ENCODE measurements around the gene RPL32. TPM values are rescaled to one million over a fixed set of nuclear protein-coding genes. Genes with fewer than 3 reads are reported as not detected.

RPL32 gene
- total and polyA plus RNA-seq, 2 donors (not counting 1 experiment from before 2014, with no cell fraction given): 1,244 to 1,855 TPM

DNA sequence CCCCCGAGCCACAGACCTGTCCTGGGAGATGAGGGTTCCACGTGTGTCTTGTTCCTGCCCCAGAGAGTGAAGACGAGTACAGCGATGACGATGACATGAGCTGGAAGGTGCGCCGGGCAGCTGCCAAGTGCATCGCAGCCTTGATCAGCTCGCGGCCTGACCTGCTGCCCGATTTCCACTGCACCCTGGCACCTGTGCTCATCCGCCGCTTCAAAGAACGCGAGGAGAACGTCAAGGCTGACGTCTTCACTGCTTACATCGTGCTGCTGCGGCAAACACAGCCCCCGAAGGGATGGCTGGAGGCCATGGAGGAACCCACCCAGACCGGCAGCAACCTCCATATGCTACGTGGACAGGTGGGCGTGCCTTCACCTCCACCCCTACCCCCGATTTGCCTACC, 26.3 kb downstream of the RPL32 start:
- TF ChIP-seq, protein P1, sequence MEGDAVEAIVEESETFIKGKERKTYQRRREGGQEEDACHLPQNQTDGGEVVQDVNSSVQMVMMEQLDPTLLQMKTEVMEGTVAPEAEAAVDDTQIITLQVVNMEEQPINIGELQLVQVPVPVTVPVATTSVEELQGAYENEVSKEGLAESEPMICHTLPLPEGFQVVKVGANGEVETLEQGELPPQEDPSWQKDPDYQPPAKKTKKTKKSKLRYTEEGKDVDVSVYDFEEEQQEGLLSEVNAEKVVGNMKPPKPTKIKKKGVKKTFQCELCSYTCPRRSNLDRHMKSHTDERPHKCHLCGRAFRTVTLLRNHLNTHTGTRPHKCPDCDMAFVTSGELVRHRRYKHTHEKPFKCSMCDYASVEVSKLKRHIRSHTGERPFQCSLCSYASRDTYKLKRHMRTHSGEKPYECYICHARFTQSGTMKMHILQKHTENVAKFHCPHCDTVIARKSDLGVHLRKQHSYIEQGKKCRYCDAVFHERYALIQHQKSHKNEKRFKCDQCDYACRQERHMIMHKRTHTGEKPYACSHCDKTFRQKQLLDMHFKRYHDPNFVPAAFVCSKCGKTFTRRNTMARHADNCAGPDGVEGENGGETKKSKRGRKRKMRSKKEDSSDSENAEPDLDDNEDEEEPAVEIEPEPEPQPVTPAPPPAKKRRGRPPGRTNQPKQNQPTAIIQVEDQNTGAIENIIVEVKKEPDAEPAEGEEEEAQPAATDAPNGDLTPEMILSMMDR (conservative IDR thresholded peaks at IDR 0.05 in 1 of 2, IDR thresholded peaks at IDR 0.05 in 1 of 2; ENCODE audit: low read depth in 1 of 2, low read length in 2 of 2): no peak
- TF ChIP-seq EZH2 (IDR thresholded peaks at IDR 0.05; ENCODE audit: low read length, missing control alignments): no peak
- Histone ChIP-seq H3K27me3 (ENCODE audit: control insufficient read depth, insufficient read depth, low read length) (no peaks in the 10 kb centered on the region), H4K20me1 (ENCODE audit: control insufficient read depth, extremely low read depth, insufficient read depth, low read length) (no peaks in the 10 kb centered on the region), H3K36me3 (ENCODE audit: control insufficient read depth, insufficient read depth, low read length) (peaks cover 3% of the 10 kb centered on the region), H3K4me2 (ENCODE audit: extremely low read depth, insufficient read depth, low read length) (no peak overlapping the region), H3K27ac (ENCODE audit: insufficient read depth, low read length) (no peak overlapping the region), H3K9ac (ENCODE audit: insufficient read depth, low read length) (no peak overlapping the region), H3K4me1 (ENCODE audit: control insufficient read depth, extremely low read depth, insufficient read depth, low read length) (no peaks in the 10 kb centered on the region), H2AFZ (ENCODE audit: low read length) (no peak overlapping the region), H3K79me2 (ENCODE audit: control insufficient read depth, insufficient read depth, low read length) (no peaks in the 10 kb centered on the region), H3K4me3 (replicated peaks in 1 of 4; ENCODE audit: control extremely low read depth in 1 of 4, insufficient read depth in 1 of 4, low read depth in 3 of 4, low read length in 4 of 4) (no peak overlapping the region), H3K9me3 (ENCODE audit: control insufficient read depth, insufficient read depth, low read depth, low read length) (no peaks in the 10 kb centered on the region)
- no peak for DNase-seq (ENCODE audit: low read depth in 2 of 2)

DNA sequence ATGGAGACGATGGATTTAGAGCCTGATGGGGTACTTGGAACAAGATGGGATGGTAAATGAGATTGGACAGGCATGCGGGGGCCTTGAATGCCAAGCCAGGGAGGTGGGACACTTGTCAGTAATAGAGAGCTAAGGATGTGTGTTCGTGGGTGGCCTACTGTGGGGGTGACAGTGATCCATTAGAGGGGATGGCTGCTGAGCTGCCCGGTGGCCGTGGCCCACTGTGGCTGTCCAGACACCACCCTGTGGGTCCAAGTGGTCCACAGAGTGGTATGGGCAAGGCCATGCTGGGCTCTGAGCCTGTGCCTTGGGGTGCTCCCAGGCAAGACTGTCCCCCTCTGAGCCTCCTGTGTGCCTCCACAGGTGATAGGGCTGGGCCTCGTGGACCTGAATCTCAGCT, 27.4 kb downstream of the RPL32 start:
- Histone ChIP-seq H3K4me2 (ENCODE audit: extremely low read depth, insufficient read depth, low read length) (no peak overlapping the region), H3K27me3 (ENCODE audit: control insufficient read depth, insufficient read depth, low read length) (no peaks in the 10 kb centered on the region), H2AFZ (ENCODE audit: low read length) (no peak overlapping the region), H3K9ac (ENCODE audit: insufficient read depth, low read length) (no peak overlapping the region), H3K9me3 (ENCODE audit: control insufficient read depth, insufficient read depth, low read depth, low read length) (no peaks in the 10 kb centered on the region), H3K27ac (ENCODE audit: insufficient read depth, low read length) (no peak overlapping the region), H4K20me1 (ENCODE audit: control insufficient read depth, extremely low read depth, insufficient read depth, low read length) (no peaks in the 10 kb centered on the region), H3K79me2 (ENCODE audit: control insufficient read depth, insufficient read depth, low read length) (no peaks in the 10 kb centered on the region), H3K36me3 (ENCODE audit: control insufficient read depth, insufficient read depth, low read length) (peaks cover 3% of the 10 kb centered on the region), H3K4me1 (ENCODE audit: control insufficient read depth, extremely low read depth, insufficient read depth, low read length) (no peaks in the 10 kb centered on the region), H3K4me3 (replicated peaks in 1 of 4; ENCODE audit: control extremely low read depth in 1 of 4, insufficient read depth in 1 of 4, low read depth in 3 of 4, low read length in 4 of 4) (no peak overlapping the region)
- no peak for DNase-seq (ENCODE audit: low read depth in 2 of 2)
- no peak for TF ChIP-seq EZH2 (IDR thresholded peaks at IDR 0.05; ENCODE audit: low read length, missing control alignments)
- TF ChIP-seq, protein P1 (conservative IDR thresholded peaks at IDR 0.05 in 1 of 2, IDR thresholded peaks at IDR 0.05 in 1 of 2; ENCODE audit: low read depth in 1 of 2, low read length in 2 of 2): no peak

DNA sequence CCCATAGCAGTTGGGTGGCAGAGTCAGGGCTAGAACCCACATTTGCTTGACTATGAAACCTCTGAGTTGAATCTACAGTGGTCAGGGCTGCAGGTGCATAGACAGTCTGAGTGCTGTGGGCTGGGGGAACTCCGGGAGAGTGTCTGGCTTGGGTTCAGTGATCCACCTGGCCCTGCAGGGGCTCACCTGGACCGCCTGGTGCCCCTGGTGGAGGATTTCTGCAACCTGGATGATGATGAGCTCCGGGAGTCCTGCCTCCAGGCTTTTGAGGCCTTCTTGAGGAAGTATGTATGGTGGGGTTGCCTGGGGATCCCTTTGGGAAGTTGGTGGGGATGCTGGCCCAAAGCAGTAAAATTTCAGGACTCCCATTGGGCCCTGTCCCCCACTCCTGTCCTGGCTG, 28.6 kb downstream of the RPL32 start:
- H3K9ac ChIP-seq (ENCODE audit: insufficient read depth, low read length): no peak overlapping the region
- no peaks in the 10 kb centered on the region for H3K9me3 ChIP-seq (ENCODE audit: control insufficient read depth, insufficient read depth, low read depth, low read length)
- no peaks in the 10 kb centered on the region for H3K79me2 ChIP-seq (ENCODE audit: control insufficient read depth, insufficient read depth, low read length)
- no peaks in the 10 kb centered on the region for H4K20me1 ChIP-seq (ENCODE audit: control insufficient read depth, extremely low read depth, insufficient read depth, low read length)
- H3K27ac ChIP-seq (ENCODE audit: insufficient read depth, low read length): no peak overlapping the region
- peaks cover 3% of the 10 kb centered on the region for H3K36me3 ChIP-seq (ENCODE audit: control insufficient read depth, insufficient read depth, low read length)
- H3K27me3 ChIP-seq (ENCODE audit: control insufficient read depth, insufficient read depth, low read length): no peaks in the 10 kb centered on the region
- H3K4me1 ChIP-seq (ENCODE audit: control insufficient read depth, extremely low read depth, insufficient read depth, low read length): no peaks in the 10 kb centered on the region
- no peak for DNase-seq (ENCODE audit: low read depth in 2 of 2)
- TF ChIP-seq, protein P1 (conservative IDR thresholded peaks at IDR 0.05 in 1 of 2, IDR thresholded peaks at IDR 0.05 in 1 of 2; ENCODE audit: low read depth in 1 of 2, low read length in 2 of 2): no peak
- no peak for TF ChIP-seq EZH2 (IDR thresholded peaks at IDR 0.05; ENCODE audit: low read length, missing control alignments)
- no peak overlapping the region for H3K4me3 ChIP-seq (replicated peaks in 1 of 4; ENCODE audit: control extremely low read depth in 1 of 4, insufficient read depth in 1 of 4, low read depth in 3 of 4, low read length in 4 of 4)
- H2AFZ ChIP-seq (ENCODE audit: low read length): no peak overlapping the region
- H3K4me2 ChIP-seq (ENCODE audit: extremely low read depth, insufficient read depth, low read length): no peak overlapping the region

Measured in fibroblast of lung (primary cell).